IMR-90 (cell line): ENCODE measurements around the gene PRMT2. TPM values are rescaled to one million over a fixed set of nuclear protein-coding genes. Genes with fewer than 3 reads are reported as not detected.

Source experiments
- ATAC-seq: fragments of 200-7000 bp; cut with Tn5 transposase; 2 replicates; pipeline ENCODE4 v1.9.1; 2020; ENCODE audit warnings: low read depth, mild to moderate bottlenecking, moderate library complexity
- BruUV-seq: library from RNA; stranded (reverse); fragments of 400-500 nt; replicated peaks from 2 replicates; lab custom pipeline; 2021; lab: Mats Ljungman, UMichigan
- CTCF ChIA-PET: fragments of 300-600 bp; formaldehyde crosslinking; extraction: SDS; loops from one replicate; lab custom pipeline; 2021; ENCODE audit warnings: antibody characterized with exemption; lab: Yijun Ruan, JAX
- POLR2A ChIA-PET: fragments of 300-600 bp; sonication (Branson Sonifier 250); formaldehyde crosslinking; loops from one replicate; lab custom pipeline; 2022; ENCODE audit warnings: antibody characterized with exemption; ENCODE audit not compliant: unreplicated experiment; lab: Charles Lee
- DNase-seq: peaks from one replicate; pipeline ENCODE4 v3.0.0; 2013
- H2AFZ ChIP-seq: replicated peaks from 2 replicates; pipeline ENCODE3; 2013; ENCODE audit warnings: low read length, mild to moderate bottlenecking; ENCODE audit not compliant: poor library complexity
- H2AK5ac ChIP-seq: 2 replicates; pipeline ENCODE4 v1.6.1; 2013; ENCODE audit warnings: low read depth, low read length, inconsistent platforms
- H2AK9ac ChIP-seq: replicated peaks from 2 replicates; pipeline ENCODE3; 2013; ENCODE audit warnings: mild to moderate bottlenecking, low read depth, low read length, moderate library complexity; ENCODE audit not compliant: poor library complexity
- H2BK120ac ChIP-seq: 2 replicates; pipeline ENCODE4 v1.6.1; 2013; ENCODE audit warnings: low read depth, low read length, inconsistent platforms
- H2BK15ac ChIP-seq: 3 replicates; pipeline ENCODE4 v1.6.1; 2013; ENCODE audit warnings: low read depth, low read length, inconsistent platforms
- H2BK20ac ChIP-seq: 2 replicates; pipeline ENCODE4 v1.6.1; 2013; ENCODE audit warnings: low read depth, mild to moderate bottlenecking, inconsistent platforms, low read length, moderate library complexity
- H2BK5ac ChIP-seq: 2 replicates; pipeline ENCODE4 v1.6.1; 2013; ENCODE audit warnings: mild to moderate bottlenecking, low read depth, low read length, inconsistent platforms; ENCODE audit not compliant: poor library complexity, severe bottlenecking
- H3K14ac ChIP-seq: replicated peaks from 2 replicates; pipeline ENCODE4 v1.6.1; 2013; ENCODE audit warnings: low read depth, low read length, inconsistent platforms
- H3K18ac ChIP-seq: 2 replicates; pipeline ENCODE4 v1.6.1; 2013; ENCODE audit warnings: low read depth, low read length, control low read depth
- H3K23ac ChIP-seq: 2 replicates; pipeline ENCODE4 v1.6.1; 2013; ENCODE audit warnings: low read depth, low read length, inconsistent platforms
- H3K27ac ChIP-seq: 2 replicates; pipeline ENCODE4 v1.5.1; 2013; ENCODE audit warnings: mild to moderate bottlenecking, control low read depth, low read length; ENCODE audit not compliant: insufficient read depth
- H3K27me3 ChIP-seq: 2 replicates; pipeline ENCODE4 v1.6.1; 2013; ENCODE audit warnings: low read length; ENCODE audit not compliant: control insufficient read depth, insufficient read depth
- H3K36me3 ChIP-seq: 2 replicates; pipeline ENCODE4 v1.6.1; 2013; ENCODE audit warnings: low read length, mixed read lengths; ENCODE audit not compliant: control insufficient read depth, insufficient read depth
- H3K4ac ChIP-seq: 2 replicates; pipeline ENCODE4 v1.6.1; 2013; ENCODE audit warnings: low read depth, low read length, inconsistent platforms
- H3K4me1 ChIP-seq: 2 replicates; pipeline ENCODE4 v1.6.1; 2013; ENCODE audit warnings: low read length, mixed read lengths; ENCODE audit not compliant: control insufficient read depth, insufficient read depth
- H3K4me2 ChIP-seq: 2 replicates; pipeline ENCODE4 v1.6.1; 2013; ENCODE audit warnings: low read depth, mild to moderate bottlenecking, control low read depth, low read length, moderate library complexity
- H3K4me3 ChIP-seq: 2 replicates; pipeline ENCODE4 v1.5.1; 2013; ENCODE audit warnings: low read depth, mild to moderate bottlenecking, control low read depth, low read length, moderate library complexity; ENCODE audit not compliant: insufficient read depth
- H3K56ac ChIP-seq: 2 replicates; pipeline ENCODE4 v1.6.1; 2013; ENCODE audit warnings: low read length, inconsistent platforms; ENCODE audit not compliant: insufficient read depth; ENCODE audit errors: extremely low read depth
- H3K79me1 ChIP-seq, 2 experiments: 2 replicates each; pipeline ENCODE4 v1.6.1; 2013; ENCODE audit warnings: low read length in 2 of 2, inconsistent platforms in 1 of 2, low read depth in 1 of 2
- H3K9ac ChIP-seq: 2 replicates; pipeline ENCODE4 v1.6.1; 2013; ENCODE audit warnings: low read depth, low read length, control low read depth
- H3K9me1 ChIP-seq: 2 replicates; pipeline ENCODE4 v1.6.1; 2013; ENCODE audit warnings: low read length, inconsistent platforms; ENCODE audit not compliant: insufficient read depth
- H3K9me3 ChIP-seq: 2 replicates; pipeline ENCODE4 v1.6.1; 2013; ENCODE audit warnings: low read length; ENCODE audit not compliant: control insufficient read depth, insufficient read depth
- H4K20me1 ChIP-seq: 2 replicates; pipeline ENCODE4 v1.6.1; 2013; ENCODE audit warnings: low read length, inconsistent platforms; ENCODE audit not compliant: insufficient read depth
- H4K5ac ChIP-seq: 2 replicates; pipeline ENCODE4 v1.6.1; 2013; ENCODE audit warnings: mild to moderate bottlenecking, low read depth, low read length, control low read depth
- H4K8ac ChIP-seq, 2 experiments: 2 replicates each; pipeline ENCODE4 v1.6.1; 2013; ENCODE audit warnings: low read depth in 2 of 2, low read length in 2 of 2, control low read depth in 1 of 2, inconsistent platforms in 1 of 2
- H4K91ac ChIP-seq: 2 replicates; pipeline ENCODE4 v1.6.1; 2013; ENCODE audit warnings: low read depth, low read length, inconsistent platforms; ENCODE audit not compliant: insufficient read depth
- CEBPB ChIP-seq: IDR thresholded peaks from 2 replicates; pipeline ENCODE4 v1.6.1; 2012; ENCODE audit warnings: low read depth, low read length, improper control_type of control experiment
- CHD1 ChIP-seq: IDR thresholded peaks from 2 replicates; pipeline ENCODE4 v1.6.1; 2012; ENCODE audit warnings: low read depth, low read length, improper control_type of control experiment
- FOS ChIP-seq: fragments of 150-350 bp; IDR thresholded peaks from 2 replicates; pipeline ENCODE4 v1.6.1; 2016; ENCODE audit warnings: low read depth, low read length
- MAFK ChIP-seq: IDR thresholded peaks from 2 replicates; pipeline ENCODE4 v1.6.1; 2012; ENCODE audit warnings: low read depth, low read length, improper control_type of control experiment
- MAZ ChIP-seq: IDR thresholded peaks from 2 replicates; pipeline ENCODE4 v1.6.1; 2012; ENCODE audit warnings: low read depth, mild to moderate bottlenecking, low read length, improper control_type of control experiment, moderate library complexity, borderline replicate concordance
- MXI1 ChIP-seq: IDR thresholded peaks from 2 replicates; pipeline ENCODE4 v1.6.1; 2012; ENCODE audit warnings: low read depth, mild to moderate bottlenecking, low read length, moderate library complexity, borderline replicate concordance
- NFE2L2 ChIP-seq: fragments of 150-350 bp; IDR thresholded peaks from 2 replicates; pipeline ENCODE4 v1.6.1; 2016; ENCODE audit warnings: low read depth, mild to moderate bottlenecking, low read length
- POLR2A ChIP-seq: IDR thresholded peaks from 2 replicates; pipeline ENCODE4 v1.6.1; 2012; ENCODE audit warnings: mild to moderate bottlenecking, low read depth, low read length
- RAD21 ChIP-seq: IDR thresholded peaks from 2 replicates; pipeline ENCODE4 v1.6.1; 2012; ENCODE audit warnings: low read length, improper control_type of control experiment
- RCOR1 ChIP-seq: IDR thresholded peaks from 2 replicates; pipeline ENCODE4 v1.6.1; 2012; ENCODE audit warnings: mild to moderate bottlenecking, low read length, improper control_type of control experiment; ENCODE audit not compliant: insufficient replicate concordance
- RFX5 ChIP-seq: IDR thresholded peaks from 2 replicates; pipeline ENCODE4 v1.8.0; 2012; ENCODE audit warnings: low read depth, mild to moderate bottlenecking, low read length, moderate library complexity
- SMC3 ChIP-seq: fragments of 150-350 bp; IDR thresholded peaks from 2 replicates; pipeline ENCODE4 v1.6.1; 2016; ENCODE audit warnings: low read depth, mild to moderate bottlenecking, antibody characterized with exemption, low read length, moderate library complexity
- WGBS, 2 experiments: methylation state at CpG; one replicate each; pipeline versions ENCODE4 v1.1.5 to v1.1.7; 2013; ENCODE audit warnings: missing lambda C conversion rate in 2 of 2; ENCODE audit not compliant: insufficient read length in 1 of 2; ENCODE audit errors: extremely low coverage in 2 of 2; 5-methylcytosine and 5-hydroxymethylcytosine counted together
- dilution Hi-C: fragments of 300-500 bp; cut with HindIII; formaldehyde crosslinking; loops from one replicate; pipeline ENCODE4 v1.14.3; 2018; ENCODE audit warnings: low sequenced_read_pairs; ENCODE audit not compliant: unreplicated experiment
- in situ Hi-C: fragments of 300-500 bp; cut with MboI; formaldehyde crosslinking; loops from 3 replicates; pipeline ENCODE4 v1.14.3; 2019; ENCODE audit warnings: low sequenced_read_pairs, inconsistent platforms, mixed read lengths
- intact Hi-C: fragments of 100-400 bp; cut with micrococcal nuclease; formaldehyde crosslinking; loops from 2 replicates; pipeline ENCODE4 v1.10.0; 2022
- polyA plus RNA-seq, 3 experiments: library from polyadenylated mRNA; depleted of rRNA; stranded (reverse); fragments of >200 nt; gene quantifications; 2 replicates each; pipeline ENCODE4 v1.2.3, GENCODE V29; 2012; ENCODE audit warnings: low replicate concordance in 1 of 3
- total RNA-seq: library from RNA; depleted of rRNA; stranded (reverse); fragments of >200 nt; gene quantifications from 2 replicates; pipeline ENCODE4 v1.2.3, GENCODE V29; 2012
- TF ChIP-seq, protein P1 (sequence below): fragments of 150-350 bp; IDR thresholded peaks from 2 replicates; pipeline ENCODE4 v1.6.1; 2017; ENCODE audit warnings: mild to moderate bottlenecking, antibody characterized with exemption, low read length, low read depth
- TF ChIP-seq, protein P2 (sequence below): fragments of 150-350 bp; IDR thresholded peaks from 2 replicates; pipeline ENCODE4 v1.6.1; 2016; ENCODE audit warnings: low read depth, mild to moderate bottlenecking, low read length, moderate library complexity, borderline replicate concordance
- TF ChIP-seq, protein P3 (sequence below): conservative IDR thresholded peaks from 2 replicates; pipeline ENCODE4 v1.5.1; 2012; ENCODE audit warnings: mild to moderate bottlenecking, low read depth, low read length, improper control_type of control experiment

PRMT2 gene
- total and polyA plus RNA-seq, 2 of the 4 experiments (the other 2 are of a cell fraction) = 126 to 159 TPM

DNA sequence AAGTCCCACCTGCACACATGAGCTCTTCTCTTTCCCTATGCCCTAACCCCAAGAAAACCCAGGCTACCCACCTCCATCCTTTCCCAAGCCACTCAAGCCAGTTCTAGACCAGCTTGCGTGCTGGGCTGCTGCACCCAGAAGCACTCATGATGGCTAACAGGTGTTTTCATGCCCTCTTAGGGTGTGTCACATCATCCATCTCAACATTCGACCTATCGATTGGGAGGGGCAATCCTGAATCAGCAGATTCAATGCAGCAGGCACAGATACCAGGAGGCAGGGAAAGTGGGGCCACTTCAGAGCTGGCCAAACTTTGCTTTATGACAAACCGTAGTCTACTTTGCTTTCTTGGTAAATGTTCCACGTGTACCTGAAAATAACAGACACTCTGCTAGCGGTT lies 6.6 kb upstream of the PRMT2 start:
- Histone ChIP-seq H3K23ac (no peak overlapping the region), H3K14ac (no peak overlapping the region), H3K4me3 (no peak overlapping the region), H3K27me3 (peaks cover 6% of the 10 kb centered on the region), H2BK120ac (no peak overlapping the region), H3K9me1 (no peaks in the 10 kb centered on the region; the same call in 1 of the 2 replicates), H4K20me1 (no peaks in the 10 kb centered on the region), H3K9me3 (peaks cover 16% of the 10 kb centered on the region), H3K4me2 (no peak overlapping the region), H3K56ac (no peak overlapping the region; the same call in 1 of the 2 replicates), H2AFZ (no peak overlapping the region), H4K8ac (no peak overlapping the region), H3K9ac (no peak overlapping the region), H2AK5ac (no peak overlapping the region), H2BK5ac (no peak overlapping the region), H3K4me1 (no peaks in the 10 kb centered on the region), H2BK20ac (no peak overlapping the region), H4K5ac (no peak overlapping the region), H3K18ac (no peak overlapping the region), H2AK9ac (no peak overlapping the region), H2BK15ac (no peak overlapping the region), H4K91ac (no peak overlapping the region), H3K27ac (no peak overlapping the region), H3K36me3 (no peaks in the 10 kb centered on the region), H3K79me1 (no peaks in the 10 kb centered on the region), H3K4ac (no peak overlapping the region)
- intact Hi-C loops = no loop called here
- CTCF ChIA-PET = interaction anchor here (0.6 kb wide), 1 partner anchor 11 kb away, joined by 3 read pairs; no protein-coding TSS in a partner anchor
- DNase-seq (no peak), ATAC-seq (no peak)
- 76% methylated on average over 4 of the region's 6 CpGs; no CpG with 5 or more reads in 1 of the 2 experiments for whole genome bisulfite sequencing, 2 experiments
- TF ChIP-seq RFX5 (no peak), RCOR1 (no peak), NFE2L2 (no peak), MXI1 (no peak), POLR2A (no peak), FOS (no peak), CHD1 (no peak), MAZ (no peak), SMC3 (no peak), MAFK (no peak), CEBPB (no peak), RAD21 (no peak)
- TF ChIP-seq, protein P1, sequence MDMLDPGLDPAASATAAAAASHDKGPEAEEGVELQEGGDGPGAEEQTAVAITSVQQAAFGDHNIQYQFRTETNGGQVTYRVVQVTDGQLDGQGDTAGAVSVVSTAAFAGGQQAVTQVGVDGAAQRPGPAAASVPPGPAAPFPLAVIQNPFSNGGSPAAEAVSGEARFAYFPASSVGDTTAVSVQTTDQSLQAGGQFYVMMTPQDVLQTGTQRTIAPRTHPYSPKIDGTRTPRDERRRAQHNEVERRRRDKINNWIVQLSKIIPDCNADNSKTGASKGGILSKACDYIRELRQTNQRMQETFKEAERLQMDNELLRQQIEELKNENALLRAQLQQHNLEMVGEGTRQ = no peak
- TF ChIP-seq, protein P2, sequence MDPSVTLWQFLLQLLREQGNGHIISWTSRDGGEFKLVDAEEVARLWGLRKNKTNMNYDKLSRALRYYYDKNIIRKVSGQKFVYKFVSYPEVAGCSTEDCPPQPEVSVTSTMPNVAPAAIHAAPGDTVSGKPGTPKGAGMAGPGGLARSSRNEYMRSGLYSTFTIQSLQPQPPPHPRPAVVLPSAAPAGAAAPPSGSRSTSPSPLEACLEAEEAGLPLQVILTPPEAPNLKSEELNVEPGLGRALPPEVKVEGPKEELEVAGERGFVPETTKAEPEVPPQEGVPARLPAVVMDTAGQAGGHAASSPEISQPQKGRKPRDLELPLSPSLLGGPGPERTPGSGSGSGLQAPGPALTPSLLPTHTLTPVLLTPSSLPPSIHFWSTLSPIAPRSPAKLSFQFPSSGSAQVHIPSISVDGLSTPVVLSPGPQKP = no peak
- TF ChIP-seq, protein P3, sequence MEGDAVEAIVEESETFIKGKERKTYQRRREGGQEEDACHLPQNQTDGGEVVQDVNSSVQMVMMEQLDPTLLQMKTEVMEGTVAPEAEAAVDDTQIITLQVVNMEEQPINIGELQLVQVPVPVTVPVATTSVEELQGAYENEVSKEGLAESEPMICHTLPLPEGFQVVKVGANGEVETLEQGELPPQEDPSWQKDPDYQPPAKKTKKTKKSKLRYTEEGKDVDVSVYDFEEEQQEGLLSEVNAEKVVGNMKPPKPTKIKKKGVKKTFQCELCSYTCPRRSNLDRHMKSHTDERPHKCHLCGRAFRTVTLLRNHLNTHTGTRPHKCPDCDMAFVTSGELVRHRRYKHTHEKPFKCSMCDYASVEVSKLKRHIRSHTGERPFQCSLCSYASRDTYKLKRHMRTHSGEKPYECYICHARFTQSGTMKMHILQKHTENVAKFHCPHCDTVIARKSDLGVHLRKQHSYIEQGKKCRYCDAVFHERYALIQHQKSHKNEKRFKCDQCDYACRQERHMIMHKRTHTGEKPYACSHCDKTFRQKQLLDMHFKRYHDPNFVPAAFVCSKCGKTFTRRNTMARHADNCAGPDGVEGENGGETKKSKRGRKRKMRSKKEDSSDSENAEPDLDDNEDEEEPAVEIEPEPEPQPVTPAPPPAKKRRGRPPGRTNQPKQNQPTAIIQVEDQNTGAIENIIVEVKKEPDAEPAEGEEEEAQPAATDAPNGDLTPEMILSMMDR = no peak
- dilution Hi-C loops = no loop called here
- in situ Hi-C loops = no loop called here
- POLR2A ChIA-PET = no interaction called here
- BruUV-seq = no TSS peak
